WTC11 (cell line): ENCODE data around the gene CREBBP.

Experiments
- CBFB ChIP-seq: sonication (generic); formaldehyde crosslinking; IDR thresholded peaks from 2 replicates; pipeline ENCODE4 v1.8.1; 2022; ENCODE audit warnings: mild to moderate bottlenecking, low read depth, missing genetic modification reagents
- ZNF317 ChIP-seq: sonication (generic); formaldehyde crosslinking; IDR thresholded peaks from 2 replicates; pipeline ENCODE4 v1.8.1; 2023; ENCODE audit warnings: low read depth, mild to moderate bottlenecking, moderate library complexity, missing genetic modification reagents, borderline replicate concordance

DNA sequence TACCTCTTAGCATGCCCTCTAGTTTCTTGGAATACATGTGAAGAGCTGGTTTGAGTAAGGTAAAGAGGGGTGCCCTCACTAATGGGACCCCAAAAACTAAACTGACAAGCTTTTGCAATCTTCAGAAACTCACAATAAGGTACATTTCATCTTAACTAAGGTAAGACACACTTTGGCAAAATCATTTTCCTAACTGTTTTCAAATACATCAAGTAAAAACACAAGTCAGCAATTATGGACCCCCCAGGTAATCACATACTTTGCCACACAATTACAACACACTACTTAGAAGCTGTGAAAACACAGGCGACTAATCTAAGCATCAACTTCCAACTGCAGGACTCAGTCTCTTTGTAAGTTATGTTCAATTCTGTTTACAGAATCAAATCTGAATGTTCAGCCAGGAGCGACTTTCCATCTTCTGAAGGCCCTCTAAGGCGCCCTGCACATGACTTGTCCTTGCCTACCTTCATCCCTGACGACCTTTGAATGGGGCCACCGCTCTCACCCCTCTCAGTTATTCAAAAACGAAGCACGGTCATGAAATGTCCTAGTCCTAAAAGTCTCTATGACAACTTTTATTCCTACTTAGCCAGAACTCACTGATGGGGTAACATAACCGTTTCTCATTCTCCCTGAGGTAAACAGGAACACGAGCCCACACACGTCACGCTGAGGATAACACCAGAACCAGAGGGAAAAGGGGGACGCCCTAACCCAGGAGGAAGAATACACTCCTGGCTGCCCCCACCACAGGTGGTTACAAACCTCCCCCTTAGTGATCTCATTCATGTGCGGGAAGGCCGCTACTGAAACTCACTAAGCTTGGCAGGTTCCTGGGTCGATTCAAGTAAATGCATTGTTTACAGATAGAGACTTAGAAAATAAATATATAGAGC, 5.5 kb downstream of the CREBBP start:
- TF ChIP-seq CBFB (no peak), ZNF317 (no peak)
